ENCODE measurements around the gene TEX14.

- no peak for TF ChIP-seq CTCF (IDR thresholded peaks at IDR 0.05)
- no peak for TF ChIP-seq EP300 (IDR thresholded peaks at IDR 0.05; ENCODE audit: borderline replicate concordance in 1 of 2, low read depth in 1 of 2, low read length in 1 of 2)
- no peak for TF ChIP-seq USF1 (IDR thresholded peaks at IDR 0.05; ENCODE audit: borderline replicate concordance, low read depth)
- TF ChIP-seq CHD2 (IDR thresholded peaks at IDR 0.05; ENCODE audit: low read length, partially characterized antibody), result no peak
- TF ChIP-seq IRF3 (IDR thresholded peaks at IDR 0.05; ENCODE audit: low read depth, low read length), result no peak
- TF ChIP-seq EZH2phosphoT487 (IDR thresholded peaks at IDR 0.05; ENCODE audit: borderline replicate concordance, low read depth), result no peak
- TF ChIP-seq FOSL2 (IDR thresholded peaks at IDR 0.05; ENCODE audit: borderline replicate concordance, low read depth), result no peak
- TF ChIP-seq YY1 (IDR thresholded peaks at IDR 0.05; ENCODE audit: low read depth), result no peak
- TF ChIP-seq TEAD4 (IDR thresholded peaks at IDR 0.05; ENCODE audit: borderline replicate concordance, insufficient read depth), result no peak
- no peak for TF ChIP-seq TAF1 (IDR thresholded peaks at IDR 0.05; ENCODE audit: borderline replicate concordance, low read depth, low read length)
Measured at GRCh38 chr17:58538811-58539409, 152.9 kb downstream of the TEX14 start.

All from SK-N-SH (cell line).